HepG2 (cell line): ENCODE measurements around the gene LAG3. TPM values are rescaled to one million over a fixed set of nuclear protein-coding genes. Genes with fewer than 3 reads are reported as not detected.
A peak's percentile ranks its signal among the peaks of the same experiment; 100 is the strongest.

Experiments used
- AGO2 ChIP-seq: fragments of 200-400 bp; formaldehyde crosslinking; optimal IDR thresholded peaks from 2 replicates; pipeline ENCODE3; 2017; ENCODE audit warnings: mild to moderate bottlenecking, low read depth, low read length, moderate library complexity
- FOSL2 ChIP-seq: sonication (generic); formaldehyde crosslinking; IDR thresholded peaks from 2 replicates; pipeline ENCODE4 v1.4.0; 2020; ENCODE audit warnings: missing genetic modification reagents
- HHEX ChIP-seq: IDR thresholded peaks from 2 replicates; pipeline ENCODE4 v1.6.1; 2016; ENCODE audit warnings: control low read depth
- HNF1A ChIP-seq, 2 experiments: sonication (generic) in 1 of 2; formaldehyde crosslinking in 1 of 2; IDR thresholded peaks; 2 replicates each; pipeline versions ENCODE4 v1.4.0 to v1.6.1; 2016 to 2020; ENCODE audit warnings: borderline replicate concordance in 1 of 2, low read depth in 1 of 2, mild to moderate bottlenecking in 1 of 2, missing genetic modification reagents in 1 of 2
- SMARCC2 ChIP-seq: fragments of 450-650 bp; IDR thresholded peaks from 2 replicates; pipeline ENCODE4 v1.6.1; 2017; ENCODE audit warnings: antibody characterized with exemption, mild to moderate bottlenecking
- SUZ12 ChIP-seq: fragments of 150-350 bp; IDR thresholded peaks from 2 replicates; pipeline ENCODE4 v1.6.1; 2014; ENCODE audit warnings: low read depth, low read length
- THYN1 ChIP-seq: sonication (generic); formaldehyde crosslinking; IDR thresholded peaks from 2 replicates; pipeline ENCODE4 v1.8.1; 2023; ENCODE audit warnings: low read depth, mild to moderate bottlenecking, moderate library complexity, missing genetic modification reagents, borderline replicate concordance
- ZNF276 ChIP-seq: sonication (generic); formaldehyde crosslinking; IDR thresholded peaks from 2 replicates; pipeline ENCODE4 v1.4.0; 2020; ENCODE audit warnings: mild to moderate bottlenecking, low read depth, missing genetic modification reagents
- ZNF33B ChIP-seq: sonication (generic); formaldehyde crosslinking; IDR thresholded peaks from 2 replicates; pipeline ENCODE4 v1.5.1; 2020; ENCODE audit warnings: mild to moderate bottlenecking, missing genetic modification reagents
- ZNF670 ChIP-seq: sonication (generic); formaldehyde crosslinking; IDR thresholded peaks from 2 replicates; pipeline ENCODE4 v1.8.0; 2022; ENCODE audit warnings: mild to moderate bottlenecking, missing genetic modification reagents, borderline replicate concordance
- ZNF687 ChIP-seq: sonication (generic); formaldehyde crosslinking; IDR thresholded peaks from 2 replicates; pipeline ENCODE4 v1.5.1; 2020; ENCODE audit warnings: mild to moderate bottlenecking, missing genetic modification reagents, moderate library complexity
- polyA plus RNA-seq, 8 experiments: library from polyadenylated mRNA; depleted of rRNA in 3 of 8; stranded (reverse) in 7 of 8; unstranded in 1 of 8; fragments of >200 nt; fragmentation: Illumina TruSeq in 4 of 8; extraction: Trizol in 4 of 8; gene quantifications; 2 replicates each; pipeline versions ENCODE4 v1.2.1 to v1.2.3, GENCODE V29; 2011 to 2016; ENCODE audit warnings: low read depth in 4 of 8, missing spikeins in 1 of 8, mixed read lengths in 1 of 8; ENCODE audit not compliant: insufficient read depth in 1 of 8
- total RNA-seq, 5 experiments: library from RNA; depleted of rRNA; stranded (reverse); fragments of >200 nt; fragmentation: Illumina TruSeq; extraction: Trizol; gene quantifications; 2 replicates each; pipeline ENCODE4 v1.2.3, GENCODE V29; 2016; ENCODE audit warnings: low read depth in 1 of 5
- TF ChIP-seq, protein P1 (sequence below): sonication (generic); formaldehyde crosslinking; IDR thresholded peaks from 2 replicates; pipeline ENCODE4 v1.5.1; 2020; ENCODE audit warnings: missing genetic modification reagents, mild to moderate bottlenecking, borderline replicate concordance
- TF ChIP-seq, protein P2 (sequence below): sonication (generic); formaldehyde crosslinking; IDR thresholded peaks from 2 replicates; pipeline ENCODE4 v1.4.0; 2020; ENCODE audit warnings: missing genetic modification reagents
- TF ChIP-seq, protein P3 (sequence below): sonication (generic); formaldehyde crosslinking; IDR thresholded peaks from 2 replicates; pipeline ENCODE4 v1.4.0; 2020; ENCODE audit warnings: missing genetic modification reagents

Gene LAG3
- total and polyA plus RNA-seq, 2 of the 13 experiments (the other 11 are each of a cell fraction or from before 2014, with no cell fraction given): 0.11 to 0.26 TPM

DNA sequence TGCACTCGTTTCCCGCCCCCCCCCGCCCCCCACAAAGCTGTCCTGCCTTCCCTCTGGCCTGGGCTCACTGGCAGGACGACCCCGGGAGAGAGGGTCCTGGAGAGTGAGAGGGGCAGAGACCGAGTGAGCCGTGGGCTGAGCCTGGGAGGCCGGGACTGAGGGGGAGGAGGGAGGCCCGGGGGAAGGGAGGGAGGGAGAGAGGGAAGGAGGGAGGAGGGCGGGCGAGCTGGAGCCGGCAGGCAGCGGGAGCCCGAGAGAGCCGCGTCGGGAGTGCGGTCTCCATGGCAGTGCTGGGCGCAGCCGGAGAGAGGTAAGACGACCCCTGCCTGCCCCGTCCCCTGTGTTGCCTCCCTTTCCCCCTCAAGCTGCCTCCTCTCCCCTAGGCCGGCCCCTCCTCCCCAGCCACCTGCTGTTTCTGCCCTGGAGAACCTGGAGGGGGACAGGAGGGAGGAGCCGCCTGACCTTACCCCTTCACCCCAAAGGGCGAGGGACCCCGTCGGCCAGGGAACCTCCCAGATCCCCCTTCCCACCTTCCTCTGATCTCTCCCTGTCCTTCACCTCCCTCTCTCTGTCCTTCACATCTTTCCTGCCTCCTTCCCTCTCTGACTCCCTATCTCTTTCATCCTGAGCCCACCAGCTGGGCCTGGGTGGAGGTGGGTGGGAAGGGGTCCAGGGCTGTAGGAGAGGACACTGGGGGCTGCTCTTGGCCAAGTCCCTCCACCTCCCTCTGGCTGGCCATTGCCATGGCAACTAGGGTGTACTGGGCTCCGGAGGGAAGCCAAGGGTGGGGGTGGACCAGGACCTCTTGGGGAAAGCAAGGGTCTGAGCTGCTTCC, 49.5 kb downstream of the LAG3 start, which contains the start of gene GPR162 (continued):
- no peak for TF ChIP-seq ZNF276 (CRISPR knock-in tag)
- TF ChIP-seq, protein P1, sequence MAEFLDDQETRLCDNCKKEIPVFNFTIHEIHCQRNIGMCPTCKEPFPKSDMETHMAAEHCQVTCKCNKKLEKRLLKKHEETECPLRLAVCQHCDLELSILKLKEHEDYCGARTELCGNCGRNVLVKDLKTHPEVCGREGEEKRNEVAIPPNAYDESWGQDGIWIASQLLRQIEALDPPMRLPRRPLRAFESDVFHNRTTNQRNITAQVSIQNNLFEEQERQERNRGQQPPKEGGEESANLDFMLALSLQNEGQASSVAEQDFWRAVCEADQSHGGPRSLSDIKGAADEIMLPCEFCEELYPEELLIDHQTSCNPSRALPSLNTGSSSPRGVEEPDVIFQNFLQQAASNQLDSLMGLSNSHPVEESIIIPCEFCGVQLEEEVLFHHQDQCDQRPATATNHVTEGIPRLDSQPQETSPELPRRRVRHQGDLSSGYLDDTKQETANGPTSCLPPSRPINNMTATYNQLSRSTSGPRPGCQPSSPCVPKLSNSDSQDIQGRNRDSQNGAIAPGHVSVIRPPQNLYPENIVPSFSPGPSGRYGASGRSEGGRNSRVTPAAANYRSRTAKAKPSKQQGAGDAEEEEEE (CRISPR knock-in tag): no peak
- TF ChIP-seq AGO2: peak; percentile 83
- TF ChIP-seq, protein P2, sequence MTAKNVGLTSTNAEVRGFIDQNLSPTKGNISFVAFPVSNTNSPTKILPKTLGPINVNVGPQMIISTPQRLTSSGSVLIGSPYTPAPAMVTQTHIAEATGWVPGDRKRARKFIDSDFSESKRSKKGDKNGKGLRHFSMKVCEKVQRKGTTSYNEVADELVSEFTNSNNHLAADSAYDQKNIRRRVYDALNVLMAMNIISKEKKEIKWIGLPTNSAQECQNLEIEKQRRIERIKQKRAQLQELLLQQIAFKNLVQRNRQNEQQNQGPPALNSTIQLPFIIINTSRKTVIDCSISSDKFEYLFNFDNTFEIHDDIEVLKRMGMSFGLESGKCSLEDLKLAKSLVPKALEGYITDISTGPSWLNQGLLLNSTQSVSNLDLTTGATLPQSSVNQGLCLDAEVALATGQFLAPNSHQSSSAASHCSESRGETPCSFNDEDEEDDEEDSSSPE: no peak
- no peak for TF ChIP-seq SMARCC2
- TF ChIP-seq ZNF687 (CRISPR knock-in tag): peak; percentile 40
- TF ChIP-seq ZNF33B (CRISPR knock-in tag): no peak
- TF ChIP-seq ZNF670 (CRISPR knock-in tag): no peak
- no peak for TF ChIP-seq HNF1A (IDR thresholded peaks at IDR 0.05; ENCODE audit: low read depth)
- TF ChIP-seq HNF1A (CRISPR knock-in tag; IDR thresholded peaks at IDR 0.05; ENCODE audit: borderline replicate concordance): no peak
- TF ChIP-seq, protein P3, sequence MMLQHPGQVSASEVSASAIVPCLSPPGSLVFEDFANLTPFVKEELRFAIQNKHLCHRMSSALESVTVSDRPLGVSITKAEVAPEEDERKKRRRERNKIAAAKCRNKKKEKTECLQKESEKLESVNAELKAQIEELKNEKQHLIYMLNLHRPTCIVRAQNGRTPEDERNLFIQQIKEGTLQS (CRISPR knock-in tag): no peak
- no peak for TF ChIP-seq SUZ12
- no peak for TF ChIP-seq FOSL2 (CRISPR knock-in tag)
- no peak for TF ChIP-seq THYN1 (CRISPR knock-in tag)
- TF ChIP-seq HHEX (CRISPR knock-in tag): no peak
